Activated CD4-positive, CD25-positive, alpha-beta regulatory T cell treated with anti-CD3 and anti-CD28 coated beads, Interleukin-2, amount 50 U/mL, for 72 hours (primary cell): ENCODE data around the gene SRCAP.
A peak's percentile ranks its signal among the peaks of the same experiment; 100 is the strongest.

ENCODE experiments used
- DNase-seq: peaks from one replicate; pipeline ENCODE4 v3.0.0; 2021

SRCAP gene

GRCh38 chr16:30737794-30738648, 39.0 kb downstream of the SRCAP start:
- DNase-seq = no peak

- DNase-seq = no peak
Observed at GRCh38 chr16:30738984-30739951, 40.3 kb downstream of the SRCAP start.

GRCh38 chr16:30740364-30741251, 41.6 kb downstream of the SRCAP start:
- DNase-seq = no peak

GRCh38 chr16:30741461-30741914, 42.5 kb downstream of the SRCAP start:
- DNase-seq = no peak

DNA sequence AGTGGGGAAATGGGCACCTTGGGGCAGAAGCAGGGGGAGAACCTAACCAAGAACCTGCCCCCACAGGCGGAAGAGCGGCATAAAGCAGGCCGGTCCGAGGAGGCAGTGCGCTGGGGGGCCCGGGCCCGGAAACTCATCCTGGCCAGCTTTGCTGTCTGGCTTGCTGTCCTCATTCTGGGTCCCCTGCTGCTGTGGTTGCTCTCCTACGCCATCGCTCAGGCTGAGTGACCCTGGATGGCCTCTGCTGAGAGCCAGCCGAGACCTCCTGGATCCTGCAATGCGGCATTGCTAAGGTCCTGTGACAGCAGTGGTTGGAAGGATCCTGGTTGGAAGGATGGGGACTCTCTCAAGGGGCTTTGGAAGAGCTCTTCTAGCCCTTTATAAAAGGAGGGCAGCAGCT, 44.7 kb downstream of the SRCAP start:
- no peak for DNase-seq

DNA sequence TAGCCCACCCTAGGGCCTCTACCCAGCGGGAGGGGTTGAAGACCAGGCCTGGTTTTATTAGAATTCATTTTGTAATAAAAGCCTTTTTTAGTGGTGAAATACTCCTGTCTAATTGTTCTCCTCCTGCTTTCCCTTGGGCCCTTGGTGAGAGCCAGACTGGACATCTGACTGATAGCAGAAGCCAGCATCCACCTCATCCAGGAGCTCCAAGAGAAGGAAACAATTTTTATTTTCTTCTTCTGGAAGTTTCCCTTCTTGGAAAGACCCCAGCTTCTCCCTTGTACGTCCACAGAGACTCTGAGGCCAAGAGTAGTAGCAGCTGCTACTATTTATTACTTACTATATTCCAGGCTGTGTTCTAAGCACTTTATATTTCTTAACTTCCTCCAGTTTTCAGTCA, 45.2 kb downstream of the SRCAP start:
- no peak for DNase-seq

- DNase-seq = no peak
Observed at GRCh38 chr16:30745082-30745481, 46.1 kb downstream of the SRCAP start.

DNA sequence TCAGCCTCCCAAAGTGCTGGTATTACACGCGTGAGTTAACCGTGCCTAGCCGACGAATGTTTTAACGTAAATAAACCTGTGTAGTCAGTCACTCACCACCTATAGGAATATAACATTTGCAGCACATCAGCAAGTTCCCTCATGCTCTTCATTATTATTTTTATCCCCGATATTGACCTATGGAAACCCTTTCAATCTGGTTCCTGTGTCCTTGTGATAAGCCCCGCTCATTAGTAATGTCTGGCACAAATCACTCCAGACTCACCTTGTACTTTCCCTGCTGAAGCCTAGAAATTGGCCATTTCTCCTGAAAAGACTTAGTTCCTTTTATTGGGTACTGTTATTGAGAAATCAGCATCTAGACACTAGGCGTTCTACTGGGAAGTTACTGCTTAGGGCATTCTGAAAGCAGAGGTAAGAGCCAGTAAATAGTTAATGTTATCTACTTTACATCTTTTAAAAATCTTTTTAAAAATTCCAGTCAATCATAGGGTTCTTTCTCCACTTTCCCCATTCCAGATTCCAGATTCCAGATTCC, 47.7 kb downstream of the SRCAP start:
- DNase-seq = no peak

GRCh38 chr16:30747331-30747730, 48.4 kb downstream of the SRCAP start:
- DNase-seq = no peak

DNA sequence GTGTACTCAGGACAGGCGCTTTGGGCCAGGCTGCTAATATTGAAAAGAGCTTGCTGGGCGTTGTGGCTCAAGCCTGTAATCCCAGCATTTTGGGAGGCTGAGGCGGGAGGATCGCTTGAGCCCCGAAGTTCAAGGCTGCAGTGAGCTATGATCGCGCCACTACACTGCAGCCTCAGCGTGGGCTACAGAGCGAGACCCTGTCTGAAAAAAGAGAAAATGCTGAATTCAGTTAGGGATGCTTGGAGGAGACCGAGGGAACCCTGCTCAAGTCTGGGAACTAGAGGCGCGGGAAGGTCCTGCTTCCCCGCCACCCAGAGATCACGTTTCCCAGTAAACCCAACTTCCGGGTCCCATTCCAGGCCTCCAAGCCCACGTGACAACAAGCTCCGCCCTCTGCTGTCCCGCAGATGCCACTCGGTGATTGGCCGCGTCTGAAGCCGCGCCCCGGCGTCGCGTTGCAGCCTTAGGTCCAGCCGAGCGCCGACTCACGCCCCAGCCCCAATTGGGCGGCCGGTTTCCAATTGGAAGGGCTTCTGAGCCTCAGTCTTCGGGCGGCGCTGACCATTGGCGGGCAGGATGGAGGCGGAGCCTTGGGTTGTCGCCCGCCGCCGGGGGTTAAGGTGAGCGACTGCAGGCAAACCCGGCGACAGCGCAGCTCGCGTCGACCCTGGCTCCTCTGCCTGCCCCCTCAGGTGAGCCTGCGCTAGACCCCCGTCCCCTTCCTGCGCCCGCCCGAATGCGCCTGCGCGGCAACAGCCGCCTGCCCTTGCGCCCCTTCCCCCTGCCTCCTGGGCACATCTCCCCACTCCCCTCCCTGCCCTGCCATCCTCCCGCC, 49.0 kb downstream of the SRCAP start, which contains the start of gene PHKG2:
Gene PHKG2, plus strand, starts transcription at position 627 of the 835 bp plus-strand sequence. CDS start 396 bp downstream, outside the sequence.
- DNase-seq = peak; percentile 97

- DNase-seq = peak; percentile 55
Observed at GRCh38 chr16:30748634-30749445, 49.9 kb downstream of the SRCAP start.

DNA sequence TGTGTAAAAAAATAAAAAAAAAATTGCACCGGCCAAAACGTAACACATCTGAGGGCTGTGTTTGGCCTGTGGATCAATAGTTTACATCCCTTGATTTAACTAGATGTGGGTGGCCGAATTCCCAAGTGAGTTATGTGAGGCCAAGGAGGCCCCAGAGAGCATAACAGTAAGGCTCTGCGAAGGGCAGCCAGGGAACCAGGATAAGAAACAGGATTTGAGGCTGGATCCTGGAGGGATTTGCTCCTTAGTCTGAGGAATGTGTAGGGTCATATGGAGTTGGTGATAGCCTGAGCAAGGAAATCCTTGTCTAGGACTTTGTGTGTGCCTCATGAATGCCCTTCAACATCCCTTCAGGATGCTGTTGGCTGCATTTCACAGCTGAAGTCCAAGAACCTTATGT, 51.2 kb downstream of the SRCAP start:
- DNase-seq = no peak

DNA sequence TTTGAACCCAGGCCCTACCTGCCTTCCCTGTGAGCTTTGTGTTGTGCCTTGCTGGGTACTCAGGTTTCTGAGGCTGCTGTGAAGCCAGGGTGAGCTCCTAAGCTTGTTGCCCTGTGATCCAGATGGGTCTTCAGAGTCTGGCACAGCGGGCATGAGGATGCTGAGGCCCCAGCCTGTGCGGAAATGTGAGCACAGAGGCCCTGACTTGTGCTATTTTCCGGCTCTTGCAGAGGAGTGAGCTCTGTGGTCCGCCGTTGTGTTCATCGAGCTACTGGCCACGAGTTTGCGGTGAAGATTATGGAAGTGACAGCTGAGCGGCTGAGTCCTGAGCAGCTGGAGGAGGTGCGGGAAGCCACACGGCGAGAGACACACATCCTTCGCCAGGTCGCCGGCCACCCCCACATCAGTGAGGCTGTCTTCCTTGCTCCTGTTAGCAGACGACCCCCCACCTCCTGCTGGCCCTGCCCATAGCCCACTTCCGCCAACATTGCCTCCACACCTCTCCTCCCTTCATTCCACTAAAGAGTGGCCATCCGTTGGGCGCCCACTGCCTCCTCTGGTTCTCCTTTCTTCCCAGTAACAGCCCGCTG, 52.0 kb downstream of the SRCAP start:
- DNase-seq = no peak

DNA sequence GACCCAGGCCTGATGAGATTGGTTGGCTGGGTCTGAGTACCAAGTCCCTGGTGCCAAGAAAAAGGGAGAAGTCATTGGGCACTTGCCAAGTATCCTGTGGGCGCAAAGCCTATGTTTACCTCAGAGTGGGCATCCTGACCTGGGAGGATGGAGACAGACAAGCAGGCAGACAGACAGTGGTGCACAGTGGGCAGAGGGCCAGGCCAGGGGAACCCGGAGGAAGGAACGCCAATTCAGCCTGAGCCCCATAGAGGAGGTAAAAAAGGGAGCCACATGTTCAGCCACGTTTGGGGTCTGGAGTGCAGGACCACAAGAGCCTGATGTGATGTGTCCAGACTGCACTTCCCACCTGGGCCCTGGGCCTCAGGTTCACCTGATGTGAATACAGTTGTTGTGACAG, 54.6 kb downstream of the SRCAP start:
- no peak for DNase-seq

DNA sequence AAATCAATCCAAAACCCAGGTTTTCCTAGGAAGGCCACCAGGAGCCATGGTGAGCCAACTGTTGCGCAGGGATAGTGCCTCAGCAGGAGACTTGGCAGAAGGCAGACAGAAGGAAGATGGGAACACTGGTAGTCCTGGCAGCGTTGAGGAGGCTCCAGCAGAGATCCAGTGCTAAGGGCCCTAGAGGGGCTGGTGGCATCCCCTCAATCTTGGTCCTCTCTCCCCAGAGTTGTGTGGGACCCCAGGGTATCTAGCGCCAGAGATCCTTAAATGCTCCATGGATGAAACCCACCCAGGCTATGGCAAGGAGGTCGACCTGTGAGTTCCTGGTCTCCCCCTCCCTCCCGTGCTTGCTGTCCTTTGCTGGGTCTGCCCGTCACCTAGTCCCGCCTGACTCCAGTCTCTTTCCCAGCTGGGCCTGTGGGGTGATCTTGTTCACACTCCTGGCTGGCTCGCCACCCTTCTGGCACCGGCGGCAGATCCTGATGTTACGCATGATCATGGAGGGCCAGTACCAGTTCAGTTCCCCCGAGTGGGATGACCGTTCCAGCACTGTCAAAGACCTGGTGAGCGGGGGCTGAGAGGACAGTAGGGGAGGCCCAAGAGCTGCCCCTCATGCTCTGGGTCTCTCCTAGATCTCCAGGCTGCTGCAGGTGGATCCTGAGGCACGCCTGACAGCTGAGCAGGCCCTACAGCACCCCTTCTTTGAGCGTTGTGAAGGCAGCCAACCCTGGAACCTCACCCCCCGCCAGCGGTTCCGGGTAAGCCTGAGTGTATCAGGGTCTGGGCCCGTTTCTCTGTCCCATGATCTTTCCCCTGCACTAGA, 57.2 kb downstream of the SRCAP start:
- DNase-seq = no peak

- no peak for DNase-seq
Observed at GRCh38 chr16:30756781-30757100, 57.8 kb downstream of the SRCAP start.

DNA sequence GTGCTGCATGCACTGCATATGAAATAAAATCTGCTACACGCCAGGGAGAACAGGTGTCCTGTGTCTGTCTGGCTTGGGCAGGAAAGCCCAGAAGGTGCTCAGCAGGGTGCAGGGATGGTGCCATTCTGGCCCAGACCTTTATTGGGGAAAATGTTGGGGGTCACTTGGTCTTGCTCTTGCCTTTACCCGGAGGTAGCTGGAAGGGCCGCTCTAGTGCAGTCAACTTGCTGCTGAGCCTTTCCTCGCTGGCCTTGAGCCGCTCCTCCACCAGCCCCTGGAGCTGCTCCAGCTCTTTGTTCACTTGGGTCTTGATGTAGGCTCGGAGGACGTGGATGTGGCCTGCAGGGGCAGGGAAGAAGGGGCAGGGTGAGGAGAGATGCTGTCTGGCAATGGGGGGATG, 58.3 kb downstream of the SRCAP start:
- no peak for DNase-seq

DNA sequence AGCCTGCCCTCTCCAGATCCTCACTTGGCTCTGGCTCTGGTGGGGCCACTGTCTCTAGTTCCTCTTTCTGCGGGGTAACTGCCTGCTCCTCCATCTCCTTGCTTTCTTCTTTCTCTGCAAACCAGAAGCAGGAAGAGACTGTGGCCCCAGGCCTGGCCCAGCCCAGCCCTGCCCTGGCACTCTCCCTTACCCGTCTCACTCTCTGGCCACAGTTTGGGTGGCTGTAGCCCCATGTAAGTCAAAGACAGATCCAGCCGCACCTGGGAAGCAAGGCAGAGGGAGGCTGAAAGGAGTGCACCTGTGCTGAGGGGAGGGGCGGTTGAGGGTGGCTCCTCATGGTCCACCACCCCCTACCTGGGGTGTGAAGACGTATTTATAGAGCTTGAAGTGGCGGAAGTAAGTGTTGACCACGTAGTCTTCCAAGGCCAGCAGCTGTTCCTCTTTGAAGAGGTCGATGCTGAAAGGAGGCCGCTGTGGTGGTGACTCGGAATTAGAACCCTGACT, 60.1 kb downstream of the SRCAP start:
- DNase-seq = no peak

DNA sequence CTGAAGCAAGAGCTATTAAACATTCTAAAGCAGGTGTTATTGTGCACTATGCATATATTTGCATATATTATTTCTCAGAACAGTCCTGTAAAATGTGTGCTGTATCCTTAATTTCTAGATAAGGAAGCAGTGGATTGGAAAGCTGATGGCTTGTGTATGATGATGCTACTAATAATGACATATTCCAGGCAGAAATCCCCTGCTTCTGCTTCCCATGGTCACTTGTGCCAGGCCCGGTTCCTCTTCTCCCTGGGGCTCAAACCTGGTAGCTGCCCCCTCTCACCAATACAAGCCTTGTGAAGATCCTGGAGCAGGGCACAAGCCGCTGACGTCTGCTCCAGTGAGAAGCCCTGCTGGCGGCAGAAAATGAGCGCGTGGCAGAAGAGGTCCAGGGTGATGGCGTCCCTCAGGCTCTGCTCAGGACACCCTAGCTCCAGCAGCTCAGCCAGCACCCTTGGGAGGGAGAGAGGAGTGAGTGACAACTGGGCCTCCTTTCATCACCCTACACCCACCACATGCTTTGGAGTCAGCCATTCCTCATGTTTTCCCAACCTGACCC, 61.1 kb downstream of the SRCAP start:
- no peak for DNase-seq
